ENCODE results near the gene DDB1.

GRCh38 chr11:61337706-61338470 lies 5.0 kb upstream of the DDB1 start:
- TF ChIP-seq, protein P1, sequence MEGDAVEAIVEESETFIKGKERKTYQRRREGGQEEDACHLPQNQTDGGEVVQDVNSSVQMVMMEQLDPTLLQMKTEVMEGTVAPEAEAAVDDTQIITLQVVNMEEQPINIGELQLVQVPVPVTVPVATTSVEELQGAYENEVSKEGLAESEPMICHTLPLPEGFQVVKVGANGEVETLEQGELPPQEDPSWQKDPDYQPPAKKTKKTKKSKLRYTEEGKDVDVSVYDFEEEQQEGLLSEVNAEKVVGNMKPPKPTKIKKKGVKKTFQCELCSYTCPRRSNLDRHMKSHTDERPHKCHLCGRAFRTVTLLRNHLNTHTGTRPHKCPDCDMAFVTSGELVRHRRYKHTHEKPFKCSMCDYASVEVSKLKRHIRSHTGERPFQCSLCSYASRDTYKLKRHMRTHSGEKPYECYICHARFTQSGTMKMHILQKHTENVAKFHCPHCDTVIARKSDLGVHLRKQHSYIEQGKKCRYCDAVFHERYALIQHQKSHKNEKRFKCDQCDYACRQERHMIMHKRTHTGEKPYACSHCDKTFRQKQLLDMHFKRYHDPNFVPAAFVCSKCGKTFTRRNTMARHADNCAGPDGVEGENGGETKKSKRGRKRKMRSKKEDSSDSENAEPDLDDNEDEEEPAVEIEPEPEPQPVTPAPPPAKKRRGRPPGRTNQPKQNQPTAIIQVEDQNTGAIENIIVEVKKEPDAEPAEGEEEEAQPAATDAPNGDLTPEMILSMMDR (conservative IDR thresholded peaks at IDR 0.05), result no peak
- TF ChIP-seq EZH2 (IDR thresholded peaks at IDR 0.05; ENCODE audit: low read depth), result no peak

Measured in PC-9 (cell line).